Mesothelial cell of epicardium (in vitro differentiated cells): ENCODE data around the gene MEAF6. TPM values are rescaled to one million over a fixed set of nuclear protein-coding genes. Genes with fewer than 3 reads are reported as not detected.

Experiments used
- DNase-seq, 2 experiments: peaks; one replicate each; pipeline ENCODE4 v3.0.0; 2021; ENCODE audit warnings: low spot score in 2 of 2; ENCODE audit not compliant: unreplicated experiment in 2 of 2
- H3K27ac Mint-ChIP-seq: 2 replicates; pipeline ENCODE4 v1.8.0; 2021; ENCODE audit warnings: mixed read lengths
- H3K27me3 Mint-ChIP-seq: 2 replicates; pipeline ENCODE4 v1.8.0; 2021; ENCODE audit warnings: low read depth, mixed read lengths
- H3K36me3 Mint-ChIP-seq: 2 replicates; pipeline ENCODE4 v1.8.0; 2021; ENCODE audit warnings: mixed read lengths
- H3K4me1 Mint-ChIP-seq: 2 replicates; pipeline ENCODE4 v1.8.0; 2021; ENCODE audit warnings: mixed read lengths
- H3K4me3 Mint-ChIP-seq: 2 replicates; pipeline ENCODE4 v1.8.0; 2021; ENCODE audit warnings: mild to moderate bottlenecking, moderate library complexity, mixed read lengths
- H3K9me3 Mint-ChIP-seq: 2 replicates; pipeline ENCODE4 v1.8.0; 2021; ENCODE audit warnings: mixed read lengths
- total RNA-seq: library from RNA; stranded (reverse); gene quantifications from 3 replicates; pipeline ENCODE4 v1.2.1, GENCODE V29; 2021
- TF ChIP-seq, protein P1 (sequence below): fragments of 200-600 bp; sonication (generic); IDR thresholded peaks from one replicate; pipeline ENCODE4 v1.5.0; 2021; ENCODE audit warnings: antibody characterized with exemption; ENCODE audit not compliant: unreplicated experiment

MEAF6 gene
- total RNA-seq, 1 donor from 2014 or later = 58.7 TPM

DNA sequence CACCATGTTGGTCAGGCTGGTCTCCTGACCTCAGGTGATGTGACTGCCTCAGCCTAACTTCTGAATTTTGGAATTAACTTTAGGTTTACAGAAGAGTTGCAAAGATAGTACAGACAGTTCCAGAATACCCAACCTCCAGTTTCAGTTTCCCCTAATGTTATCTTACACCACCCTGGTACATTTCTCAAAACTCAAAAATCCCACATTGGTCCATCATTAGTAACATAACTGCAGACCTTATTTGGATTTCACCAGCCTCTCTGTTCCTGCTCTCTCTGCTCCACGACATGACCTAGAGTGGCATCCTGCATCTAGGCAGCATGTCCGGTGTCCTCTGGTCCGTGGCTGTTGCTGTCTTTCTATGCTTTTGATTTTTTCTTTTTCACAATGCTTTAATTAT is 45.2 kb downstream of the MEAF6 start:
- Mint-ChIP-seq H3K27ac (no peak overlapping the region), H3K4me3 (no peak overlapping the region), H3K27me3 (peaks cover 18% of the 10 kb centered on the region), H3K4me1 (peaks cover 21% of the 10 kb centered on the region), H3K9me3 (no peaks in the 10 kb centered on the region), H3K36me3 (no peaks in the 10 kb centered on the region)
- TF ChIP-seq, protein P1, sequence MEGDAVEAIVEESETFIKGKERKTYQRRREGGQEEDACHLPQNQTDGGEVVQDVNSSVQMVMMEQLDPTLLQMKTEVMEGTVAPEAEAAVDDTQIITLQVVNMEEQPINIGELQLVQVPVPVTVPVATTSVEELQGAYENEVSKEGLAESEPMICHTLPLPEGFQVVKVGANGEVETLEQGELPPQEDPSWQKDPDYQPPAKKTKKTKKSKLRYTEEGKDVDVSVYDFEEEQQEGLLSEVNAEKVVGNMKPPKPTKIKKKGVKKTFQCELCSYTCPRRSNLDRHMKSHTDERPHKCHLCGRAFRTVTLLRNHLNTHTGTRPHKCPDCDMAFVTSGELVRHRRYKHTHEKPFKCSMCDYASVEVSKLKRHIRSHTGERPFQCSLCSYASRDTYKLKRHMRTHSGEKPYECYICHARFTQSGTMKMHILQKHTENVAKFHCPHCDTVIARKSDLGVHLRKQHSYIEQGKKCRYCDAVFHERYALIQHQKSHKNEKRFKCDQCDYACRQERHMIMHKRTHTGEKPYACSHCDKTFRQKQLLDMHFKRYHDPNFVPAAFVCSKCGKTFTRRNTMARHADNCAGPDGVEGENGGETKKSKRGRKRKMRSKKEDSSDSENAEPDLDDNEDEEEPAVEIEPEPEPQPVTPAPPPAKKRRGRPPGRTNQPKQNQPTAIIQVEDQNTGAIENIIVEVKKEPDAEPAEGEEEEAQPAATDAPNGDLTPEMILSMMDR = no peak
- DNase-seq = no peak

DNA sequence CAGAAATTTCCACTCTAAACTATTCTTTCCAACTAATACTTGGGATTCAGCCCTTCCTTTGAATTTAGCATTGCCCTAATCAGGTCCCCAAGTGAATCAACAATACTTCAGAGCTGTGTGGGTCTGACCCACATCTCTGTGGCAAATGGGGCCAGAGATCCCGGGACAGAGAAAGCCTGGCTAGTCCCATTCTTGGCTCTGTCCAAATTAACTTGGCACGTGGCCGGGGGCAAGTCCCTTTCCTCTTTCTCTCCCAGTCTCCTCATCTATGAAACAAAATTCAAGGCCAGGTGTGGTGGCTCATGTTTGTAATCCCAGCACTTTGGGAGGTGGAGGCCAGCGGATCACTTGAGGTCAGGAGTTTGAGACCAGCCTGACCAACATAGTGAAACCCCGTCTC is 46.5 kb downstream of the MEAF6 start:
- peaks cover 13% of the 10 kb centered on the region for H3K27me3 Mint-ChIP-seq
- no peak for DNase-seq
- TF ChIP-seq, protein P1 = no peak
- H3K4me3 Mint-ChIP-seq = no peak overlapping the region
- no peak overlapping the region for H3K27ac Mint-ChIP-seq
- H3K36me3 Mint-ChIP-seq = no peaks in the 10 kb centered on the region
- H3K4me1 Mint-ChIP-seq = peaks cover 14% of the 10 kb centered on the region
- no peaks in the 10 kb centered on the region for H3K9me3 Mint-ChIP-seq

DNA sequence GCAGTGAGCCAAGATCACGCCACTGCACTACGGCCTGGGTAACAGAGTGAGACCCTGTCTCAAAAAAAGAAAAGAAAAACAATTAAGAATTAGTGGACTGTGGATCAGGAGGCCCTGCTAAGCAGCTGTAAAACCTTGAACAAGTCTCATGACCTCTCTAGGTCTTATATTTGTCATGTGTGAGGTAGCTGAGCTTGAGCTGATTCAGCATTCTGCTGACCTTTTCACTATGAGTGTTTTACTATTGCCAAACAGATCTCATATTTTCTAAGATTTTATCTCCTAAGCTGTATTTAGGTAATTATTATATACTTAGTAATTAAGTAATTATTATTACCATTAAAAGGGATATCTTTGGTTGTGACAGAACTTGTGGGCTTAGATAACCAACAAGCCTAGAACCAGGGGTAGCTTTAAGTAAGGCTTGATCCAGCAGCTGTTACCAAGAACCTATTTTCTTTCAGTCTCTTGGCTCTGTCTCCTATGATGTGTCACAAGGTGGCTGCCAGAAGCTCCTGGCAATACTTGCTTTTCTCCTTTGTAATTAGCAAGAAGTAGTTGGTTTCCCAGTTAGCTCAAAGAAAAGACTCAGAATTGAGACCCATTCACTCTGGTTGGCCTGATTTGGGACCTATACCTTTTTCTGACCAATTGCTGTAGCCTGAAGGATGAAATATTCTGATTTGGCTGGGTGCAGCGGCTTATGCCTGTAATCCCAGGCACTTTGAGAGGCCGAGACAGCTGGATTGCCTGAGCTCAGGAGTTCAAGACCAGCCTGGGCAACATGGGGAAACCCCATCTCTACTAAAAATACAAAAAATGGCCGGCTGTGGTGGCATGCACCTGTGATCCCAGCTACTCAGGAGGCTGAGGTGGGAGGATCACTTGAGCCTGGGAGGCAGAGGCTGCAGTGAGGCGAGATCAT is 48.7 kb downstream of the MEAF6 start:
- Mint-ChIP-seq H3K27ac (no peak overlapping the region), H3K9me3 (no peaks in the 10 kb centered on the region), H3K4me1 (no peaks in the 10 kb centered on the region), H3K4me3 (no peak overlapping the region), H3K27me3 (no peaks in the 10 kb centered on the region), H3K36me3 (no peaks in the 10 kb centered on the region)
- no peak for DNase-seq
- TF ChIP-seq, protein P1 = no peak

DNA sequence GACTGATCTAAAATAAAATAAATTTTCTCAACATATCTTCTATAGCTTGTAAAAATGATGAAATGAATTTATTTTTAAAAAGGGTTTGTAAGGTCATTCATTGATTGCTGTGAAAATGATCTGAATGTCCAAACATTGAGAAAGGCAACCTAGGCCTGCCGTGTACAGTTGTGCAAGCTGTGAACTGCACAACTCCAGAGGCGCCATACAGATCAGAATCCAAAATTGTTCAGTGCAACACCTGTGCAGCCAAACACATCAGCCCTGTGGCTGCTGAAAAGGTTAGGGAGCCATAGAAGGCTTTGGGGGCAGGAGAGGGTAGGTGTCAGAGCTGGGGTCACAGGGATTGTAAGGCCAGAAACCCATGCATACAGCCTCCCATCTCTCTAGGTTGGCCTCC is 50.1 kb downstream of the MEAF6 start:
- no peak for DNase-seq
- Mint-ChIP-seq H3K4me3 (no peak overlapping the region), H3K4me1 (no peaks in the 10 kb centered on the region), H3K9me3 (no peaks in the 10 kb centered on the region), H3K36me3 (no peaks in the 10 kb centered on the region), H3K27ac (no peak overlapping the region), H3K27me3 (no peaks in the 10 kb centered on the region)
- TF ChIP-seq, protein P1 = no peak

DNA sequence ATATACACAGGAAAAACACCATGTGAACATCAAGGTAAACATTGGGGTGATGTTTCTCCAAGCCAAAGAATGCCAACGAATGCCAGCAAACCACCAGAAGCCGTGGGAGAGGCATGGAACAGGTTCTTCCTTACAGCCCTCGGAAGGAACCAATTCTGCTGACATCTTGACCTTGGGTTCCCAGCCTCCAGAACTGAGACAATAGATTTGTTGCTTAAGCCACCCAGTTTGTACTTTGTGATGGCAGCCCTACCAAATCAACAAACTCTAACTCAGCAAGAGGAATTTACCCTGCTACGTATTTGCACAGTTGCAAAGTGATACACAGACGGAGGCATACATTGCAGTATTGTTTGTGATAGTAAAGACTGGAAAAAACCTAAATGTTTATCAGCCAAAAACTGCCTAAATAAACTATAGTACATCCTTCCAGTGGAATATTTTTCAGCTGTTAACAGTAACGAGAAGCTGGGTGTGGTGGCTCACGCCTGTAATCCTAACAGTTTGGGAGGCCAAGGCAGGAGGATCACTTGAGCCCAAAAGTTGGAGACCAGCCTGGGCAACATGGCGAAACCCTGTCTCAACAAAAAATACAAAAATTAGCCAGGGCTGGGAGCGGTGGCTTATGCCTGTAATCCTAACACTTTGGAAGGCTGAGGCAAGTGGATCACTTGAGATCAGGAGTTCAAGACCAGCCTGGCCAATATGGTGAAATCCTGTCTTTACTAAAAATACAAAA is 52.7 kb downstream of the MEAF6 start:
- no peak overlapping the region for H3K4me3 Mint-ChIP-seq
- H3K36me3 Mint-ChIP-seq = no peaks in the 10 kb centered on the region
- no peak overlapping the region for H3K27ac Mint-ChIP-seq
- DNase-seq = no peak
- TF ChIP-seq, protein P1 = no peak
- no peaks in the 10 kb centered on the region for H3K9me3 Mint-ChIP-seq
- H3K27me3 Mint-ChIP-seq = peaks cover 3% of the 10 kb centered on the region
- no peaks in the 10 kb centered on the region for H3K4me1 Mint-ChIP-seq
